ENCODE data around the gene AP1M1. TPM values are rescaled to one million over a fixed set of nuclear protein-coding genes. Genes with fewer than 3 reads are reported as not detected.

Gene AP1M1
- total and polyA plus RNA-seq, 4 donors: 31.2 to 85.7 (median 54.2) TPM

DNA sequence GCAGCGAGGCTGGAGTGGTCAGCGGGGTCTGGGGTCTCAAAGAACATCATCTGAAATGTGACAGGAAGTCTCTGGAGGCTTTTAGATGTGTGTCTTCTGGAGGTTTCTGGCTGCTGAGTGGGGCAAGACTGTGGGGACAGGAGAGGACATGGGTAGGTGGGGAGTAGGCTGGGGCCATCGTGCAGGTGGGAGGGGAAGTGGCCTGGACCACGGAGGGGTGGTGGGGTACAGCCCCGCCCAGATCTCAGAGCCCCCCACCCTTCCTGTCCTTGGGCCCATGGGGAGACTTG is 6.2 kb downstream of the AP1M1 start:
- 83 to 85% methylated on average over 5 of the region's 5 CpGs for WGBS, 2 donors
- Histone ChIP-seq H3K4me1 (ENCODE audit: control insufficient read depth in 5 of 5, insufficient read depth in 5 of 5, low read length in 5 of 5) (peaks cover 0 to 14% (median 5%) of the 10 kb centered on the region in 5 donors), H3K9ac (ENCODE audit: insufficient read depth in 1 of 2, low read length in 2 of 2) (no peak overlapping the region), H3K27me3 (ENCODE audit: control insufficient read depth in 3 of 3, insufficient read depth in 3 of 3, low read length in 2 of 3) (no peaks in the 10 kb centered on the region), H3K4me3 (no peak overlapping the region), H3K9me3 (ENCODE audit: control insufficient read depth in 4 of 4, insufficient read depth in 3 of 4, low read length in 3 of 4) (no peaks in the 10 kb centered on the region), H3K27ac (ENCODE audit: low read depth in 1 of 2, low read length in 1 of 2) (no peak overlapping the region), H3K36me3 (ENCODE audit: control insufficient read depth in 4 of 4, insufficient read depth in 4 of 4, low read length in 4 of 4) (peaks cover 4 to 65% (median 30%) of the 10 kb centered on the region in 4 donors)
- no peak for TF ChIP-seq CTCF (IDR thresholded peaks at IDR 0.05; ENCODE audit: control extremely low read depth, extremely low read depth)
- ATAC-seq (ENCODE audit: insufficient read depth, low FRiP score) (no peak), DNase-seq (no peak)

- Histone ChIP-seq H3K27me3 (ENCODE audit: control insufficient read depth in 3 of 3, insufficient read depth in 3 of 3, low read length in 2 of 3) (no peaks in the 10 kb centered on the region), H3K9ac (ENCODE audit: insufficient read depth in 1 of 2, low read length in 2 of 2) (no peak overlapping the region), H3K4me3 (no peak overlapping the region), H3K4me1 (ENCODE audit: control insufficient read depth in 5 of 5, insufficient read depth in 5 of 5, low read length in 5 of 5) (peaks cover 0 to 6% (median 0%) of the 10 kb centered on the region in 5 donors), H3K36me3 (ENCODE audit: control insufficient read depth in 4 of 4, insufficient read depth in 4 of 4, low read length in 4 of 4) (peaks cover 10 to 74% (median 39%) of the 10 kb centered on the region in 4 donors), H3K27ac (ENCODE audit: low read depth in 1 of 2, low read length in 1 of 2) (no peak overlapping the region), H3K9me3 (ENCODE audit: control insufficient read depth in 4 of 4, insufficient read depth in 3 of 4, low read length in 3 of 4) (no peaks in the 10 kb centered on the region)
- no peak for DNase-seq
- WGBS, 2 donors: 81 to 83% methylated on average over 11 of the region's 11 CpGs
- TF ChIP-seq CTCF (IDR thresholded peaks at IDR 0.05; ENCODE audit: control extremely low read depth, extremely low read depth): no peak
- no peak for ATAC-seq (ENCODE audit: insufficient read depth, low FRiP score)
These were observed 7.7 kb downstream of the AP1M1 start for GRCh38 chr19:16205205-16206045.

GRCh38 chr19:16206046-16206605 is 8.4 kb downstream of the AP1M1 start:
- Histone ChIP-seq H3K9ac (ENCODE audit: insufficient read depth in 1 of 2, low read length in 2 of 2) (no peak overlapping the region), H3K4me3 (no peak overlapping the region), H3K27ac (ENCODE audit: low read depth in 1 of 2, low read length in 1 of 2) (no peak overlapping the region), H3K27me3 (ENCODE audit: control insufficient read depth in 3 of 3, insufficient read depth in 3 of 3, low read length in 2 of 3) (no peaks in the 10 kb centered on the region), H3K4me1 (ENCODE audit: control insufficient read depth in 5 of 5, insufficient read depth in 5 of 5, low read length in 5 of 5) (peaks cover 0 to 6% (median 0%) of the 10 kb centered on the region in 5 donors), H3K9me3 (ENCODE audit: control insufficient read depth in 4 of 4, insufficient read depth in 3 of 4, low read length in 3 of 4) (no peaks in the 10 kb centered on the region), H3K36me3 (ENCODE audit: control insufficient read depth in 4 of 4, insufficient read depth in 4 of 4, low read length in 4 of 4) (peaks cover 10 to 72% (median 40%) of the 10 kb centered on the region in 4 donors)
- no peak for TF ChIP-seq CTCF (IDR thresholded peaks at IDR 0.05; ENCODE audit: control extremely low read depth, extremely low read depth)
- DNase-seq (no peak), ATAC-seq (ENCODE audit: insufficient read depth, low FRiP score) (no peak)
- 93 to 94% methylated on average over 14 of the region's 14 CpGs for WGBS, 2 donors

All from lung (tissue), 12 donors.